ENCODE results near the gene SSU72.

Gene SSU72

DNA sequence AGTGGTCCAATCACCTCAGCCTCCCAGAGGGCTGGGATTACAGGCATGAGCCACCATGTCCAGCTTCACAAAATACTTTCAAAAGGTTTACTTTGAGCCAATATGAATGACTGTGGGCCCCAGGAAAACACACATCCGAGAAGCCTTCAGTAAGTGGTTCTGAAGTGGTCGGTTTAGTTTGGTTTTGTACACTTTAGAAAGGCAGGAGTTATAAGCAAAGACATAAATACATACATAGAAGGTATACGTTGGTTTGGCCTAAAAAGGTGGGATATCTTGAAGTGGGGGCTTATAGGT, 37.4 kb upstream of the SSU72 start:
- no peaks in the 10 kb centered on the region for H3K9me3 ChIP-seq (ENCODE audit: control insufficient read depth in 5 of 5, low read length in 5 of 5)
- no peaks in the 10 kb centered on the region for H3K36me3 ChIP-seq (ENCODE audit: control insufficient read depth in 5 of 5, insufficient read depth in 5 of 5, low read length in 5 of 5)
- H3K4me3 ChIP-seq (ENCODE audit: low read depth in 1 of 5, low read length in 5 of 5): no peak overlapping the region
- H3K27me3 ChIP-seq (ENCODE audit: control insufficient read depth in 5 of 5, insufficient read depth in 4 of 5, low read length in 5 of 5): no peaks in the 10 kb centered on the region
- no peak overlapping the region for H3K9ac ChIP-seq (ENCODE audit: low read length in 5 of 5)
- no peak overlapping the region for H3K27ac ChIP-seq (ENCODE audit: low read depth, low read length)
- H3K4me1 ChIP-seq (ENCODE audit: control insufficient read depth in 5 of 5, insufficient read depth in 5 of 5, low read length in 5 of 5): peaks cover 14 to 36% (median 29%) of the 10 kb centered on the region in 5 donors

DNA sequence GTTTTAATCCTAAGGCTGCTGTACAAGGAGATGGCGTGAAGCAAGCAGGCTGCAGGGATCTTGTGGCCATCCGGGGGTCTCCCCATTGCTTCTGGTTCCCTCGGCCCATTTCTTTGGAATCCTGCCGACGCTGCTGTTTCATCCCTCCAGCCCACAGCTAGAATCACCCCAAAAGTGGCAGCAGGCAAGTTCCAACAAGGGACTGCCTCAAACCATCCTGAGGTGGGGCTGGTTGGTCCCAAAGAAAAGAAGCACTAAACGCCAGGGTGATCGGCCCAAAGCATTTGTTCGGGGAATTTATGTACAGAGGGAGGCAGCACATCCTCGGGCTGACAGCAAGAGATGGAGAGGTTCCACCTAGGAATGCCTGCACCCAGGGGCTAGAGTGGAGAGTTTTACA, 36.1 kb upstream of the SSU72 start:
- Histone ChIP-seq H3K4me3 (ENCODE audit: low read depth in 1 of 5, low read length in 5 of 5) (no peak overlapping the region), H3K4me1 (ENCODE audit: control insufficient read depth in 5 of 5, insufficient read depth in 5 of 5, low read length in 5 of 5) (peaks cover 10 to 32% (median 20%) of the 10 kb centered on the region in 5 donors), H3K27me3 (ENCODE audit: control insufficient read depth in 5 of 5, insufficient read depth in 4 of 5, low read length in 5 of 5) (no peaks in the 10 kb centered on the region), H3K36me3 (ENCODE audit: control insufficient read depth in 5 of 5, insufficient read depth in 5 of 5, low read length in 5 of 5) (no peaks in the 10 kb centered on the region), H3K27ac (ENCODE audit: low read depth, low read length) (no peak overlapping the region), H3K9ac (ENCODE audit: low read length in 5 of 5) (no peak overlapping the region), H3K9me3 (ENCODE audit: control insufficient read depth in 5 of 5, low read length in 5 of 5) (no peaks in the 10 kb centered on the region)

DNA sequence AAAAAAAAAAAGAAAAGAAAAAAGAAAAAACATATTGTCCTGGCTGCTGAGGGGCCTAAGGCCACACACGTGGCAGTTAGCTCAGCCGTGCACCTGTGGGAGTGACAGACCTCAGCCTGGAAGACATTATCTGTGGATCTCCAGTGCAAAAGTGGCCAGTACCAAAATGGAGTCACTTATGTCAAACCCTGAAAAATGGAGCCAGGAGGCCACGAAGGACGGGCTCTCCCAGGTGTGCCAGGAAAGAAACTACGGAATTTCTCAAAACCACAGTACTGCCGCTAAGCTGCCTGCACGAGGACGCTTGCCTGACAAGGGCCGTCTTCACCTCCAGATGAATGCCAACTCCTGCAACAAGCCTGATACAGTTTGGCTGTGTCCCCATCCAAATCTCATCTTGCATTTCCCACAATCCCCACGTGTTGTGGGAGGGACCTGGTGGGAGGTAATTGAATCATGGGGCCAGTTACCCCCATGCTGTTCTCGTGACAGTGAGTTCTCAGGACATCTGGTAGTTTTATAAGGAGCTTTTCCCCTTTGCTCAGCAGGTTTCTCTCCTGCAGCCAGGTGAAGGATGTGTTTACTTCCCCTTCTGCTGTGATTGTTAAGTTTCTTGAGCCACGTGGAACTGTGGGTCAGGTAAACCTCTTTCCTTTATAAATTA, 35.3 kb upstream of the SSU72 start:
- Histone ChIP-seq H3K27me3 (ENCODE audit: control insufficient read depth in 5 of 5, insufficient read depth in 4 of 5, low read length in 5 of 5) (peaks cover 0 to 2% (median 1%) of the 10 kb centered on the region in 5 donors), H3K4me1 (ENCODE audit: control insufficient read depth in 5 of 5, insufficient read depth in 5 of 5, low read length in 5 of 5) (peaks cover 10 to 30% (median 20%) of the 10 kb centered on the region in 5 donors), H3K36me3 (ENCODE audit: control insufficient read depth in 5 of 5, insufficient read depth in 5 of 5, low read length in 5 of 5) (no peaks in the 10 kb centered on the region), H3K4me3 (ENCODE audit: low read depth in 1 of 5, low read length in 5 of 5) (no peak overlapping the region), H3K9me3 (ENCODE audit: control insufficient read depth in 5 of 5, low read length in 5 of 5) (no peaks in the 10 kb centered on the region), H3K27ac (ENCODE audit: low read depth, low read length) (no peak overlapping the region), H3K9ac (ENCODE audit: low read length in 5 of 5) (no peak overlapping the region)

DNA sequence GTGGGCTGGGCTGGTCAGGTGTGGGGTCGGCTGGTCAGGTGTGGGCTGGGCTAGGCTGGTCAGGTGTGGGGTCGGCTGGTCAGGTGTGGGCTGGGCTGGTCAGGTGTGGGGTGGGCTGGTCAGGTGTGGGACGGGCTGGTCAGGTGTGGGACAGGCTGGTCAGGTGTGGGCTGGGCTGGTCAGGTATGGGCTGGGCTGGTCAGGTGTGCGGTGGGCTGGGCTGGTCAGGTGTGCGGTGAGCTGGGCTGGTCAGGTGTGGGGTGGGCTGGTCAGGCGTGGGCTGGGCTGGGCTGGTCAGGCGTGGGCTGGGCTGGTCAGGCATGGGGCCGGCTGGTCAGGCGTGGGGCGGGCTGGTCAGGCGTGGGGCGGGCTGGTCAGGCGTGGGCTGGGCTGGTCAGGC, 31.6 kb upstream of the SSU72 start:
- Histone ChIP-seq H3K4me1 (ENCODE audit: control insufficient read depth in 5 of 5, insufficient read depth in 5 of 5, low read length in 5 of 5) (peaks cover 2 to 11% (median 3%) of the 10 kb centered on the region in 5 donors), H3K9ac (ENCODE audit: low read length in 5 of 5) (no peak overlapping the region), H3K36me3 (ENCODE audit: control insufficient read depth in 5 of 5, insufficient read depth in 5 of 5, low read length in 5 of 5) (no peaks in the 10 kb centered on the region), H3K27me3 (ENCODE audit: control insufficient read depth in 5 of 5, insufficient read depth in 4 of 5, low read length in 5 of 5) (peaks cover 8 to 27% (median 15%) of the 10 kb centered on the region in 5 donors), H3K9me3 (ENCODE audit: control insufficient read depth in 5 of 5, low read length in 5 of 5) (no peaks in the 10 kb centered on the region), H3K4me3 (ENCODE audit: low read depth in 1 of 5, low read length in 5 of 5) (no peak overlapping the region), H3K27ac (ENCODE audit: low read depth, low read length) (no peak overlapping the region)

DNA sequence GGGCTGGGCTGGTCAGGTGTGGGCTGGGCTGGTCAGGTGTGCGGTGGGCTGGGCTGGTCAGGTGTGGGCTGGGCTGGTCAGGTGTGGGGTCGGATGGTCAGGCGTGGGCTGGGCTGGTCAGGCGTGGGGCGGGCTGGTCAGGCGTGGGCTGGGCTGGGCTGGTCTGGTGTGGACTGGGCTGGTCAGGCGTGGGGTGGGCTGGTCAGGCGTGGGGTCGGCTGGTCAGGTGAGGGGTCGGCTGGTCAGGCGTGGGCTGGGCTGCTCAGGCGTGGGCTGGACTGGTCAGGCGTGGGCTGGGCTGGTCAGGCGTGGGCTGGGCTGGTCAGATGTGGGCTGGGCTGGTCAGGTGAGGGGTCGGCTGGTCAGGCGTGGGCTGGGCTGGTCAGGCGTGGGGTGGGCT, 31.1 kb upstream of the SSU72 start:
- Histone ChIP-seq H3K9ac (ENCODE audit: low read length in 5 of 5) (no peak overlapping the region), H3K27ac (ENCODE audit: low read depth, low read length) (no peak overlapping the region), H3K4me1 (ENCODE audit: control insufficient read depth in 5 of 5, insufficient read depth in 5 of 5, low read length in 5 of 5) (peaks cover 0 to 9% (median 0%) of the 10 kb centered on the region in 5 donors), H3K36me3 (ENCODE audit: control insufficient read depth in 5 of 5, insufficient read depth in 5 of 5, low read length in 5 of 5) (no peaks in the 10 kb centered on the region), H3K27me3 (ENCODE audit: control insufficient read depth in 5 of 5, insufficient read depth in 4 of 5, low read length in 5 of 5) (peaks cover 11 to 32% (median 20%) of the 10 kb centered on the region in 5 donors), H3K4me3 (ENCODE audit: low read depth in 1 of 5, low read length in 5 of 5) (no peak overlapping the region), H3K9me3 (ENCODE audit: control insufficient read depth in 5 of 5, low read length in 5 of 5) (no peaks in the 10 kb centered on the region)

DNA sequence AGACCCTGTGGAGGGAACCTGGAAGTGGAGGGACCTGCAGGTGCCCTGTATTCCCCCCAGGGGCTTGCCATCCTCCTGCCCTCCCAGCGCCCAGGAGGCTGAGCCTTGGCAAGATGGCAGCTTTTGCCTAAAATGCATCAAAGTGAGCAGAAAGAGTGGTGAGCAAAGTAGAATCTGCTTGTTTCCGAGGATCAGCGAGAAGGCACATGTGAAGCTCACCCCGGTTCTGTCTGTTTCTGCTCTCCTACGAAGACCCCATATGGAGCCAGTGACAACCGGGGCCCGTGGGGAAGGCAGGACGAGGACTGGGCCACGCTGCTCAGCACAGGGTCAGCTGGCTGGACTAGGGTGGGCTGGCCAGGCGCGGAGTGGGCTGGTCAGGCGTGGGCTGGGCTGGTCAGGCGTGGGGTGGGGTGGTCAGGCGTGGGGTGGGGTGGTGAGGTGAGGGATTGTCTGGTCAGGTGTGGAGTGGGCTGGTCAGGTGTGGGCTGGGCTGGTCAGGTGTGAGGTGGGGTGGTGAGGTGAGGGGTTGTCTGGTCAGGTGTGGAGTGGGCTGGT, 30.4 kb upstream of the SSU72 start:
- H3K27ac ChIP-seq (ENCODE audit: low read depth, low read length): no peak overlapping the region
- peaks cover 0 to 14% (median 6%) of the 10 kb centered on the region in 5 donors for H3K4me1 ChIP-seq (ENCODE audit: control insufficient read depth in 5 of 5, insufficient read depth in 5 of 5, low read length in 5 of 5)
- H3K9me3 ChIP-seq (ENCODE audit: control insufficient read depth in 5 of 5, low read length in 5 of 5): no peaks in the 10 kb centered on the region
- H3K36me3 ChIP-seq (ENCODE audit: control insufficient read depth in 5 of 5, insufficient read depth in 5 of 5, low read length in 5 of 5): no peaks in the 10 kb centered on the region
- no peak overlapping the region for H3K4me3 ChIP-seq (ENCODE audit: low read depth in 1 of 5, low read length in 5 of 5)
- no peak overlapping the region for H3K9ac ChIP-seq (ENCODE audit: low read length in 5 of 5)
- peaks cover 14 to 37% (median 25%) of the 10 kb centered on the region in 5 donors for H3K27me3 ChIP-seq (ENCODE audit: control insufficient read depth in 5 of 5, insufficient read depth in 4 of 5, low read length in 5 of 5)

DNA sequence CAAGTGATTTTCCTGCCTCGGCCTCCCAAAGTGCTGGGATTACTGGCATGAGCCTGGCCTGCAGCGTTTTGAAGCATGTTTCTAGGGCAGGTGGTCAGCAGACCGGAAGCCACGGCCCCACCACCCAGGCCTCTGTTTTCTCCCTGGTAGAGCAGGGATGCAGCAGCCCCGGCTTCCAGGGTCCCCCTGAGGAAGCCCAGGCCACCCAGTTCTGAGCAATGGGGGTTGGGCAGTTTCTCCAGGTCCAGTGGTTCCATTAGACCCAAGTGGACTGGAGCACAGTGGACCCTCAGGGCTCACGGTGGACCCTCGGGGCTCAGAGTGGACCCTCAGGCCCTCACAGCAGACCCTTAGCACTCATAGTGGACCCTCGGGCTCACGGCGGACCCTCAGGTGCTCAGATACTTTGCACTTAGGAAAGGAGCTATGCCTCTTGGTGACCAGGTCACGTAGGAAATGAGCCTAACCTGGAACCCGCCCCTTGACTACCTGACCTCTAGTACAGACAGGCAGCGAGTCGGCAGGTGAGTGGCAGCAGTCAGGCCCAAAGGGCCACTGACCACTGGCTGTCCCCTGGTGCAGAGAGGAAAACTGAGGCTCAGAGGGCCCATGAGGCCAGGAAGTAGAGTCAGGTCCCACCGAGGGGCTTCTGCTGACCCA, 29.8 kb upstream of the SSU72 start:
- Histone ChIP-seq H3K9me3 (ENCODE audit: control insufficient read depth in 5 of 5, low read length in 5 of 5) (no peaks in the 10 kb centered on the region), H3K9ac (ENCODE audit: low read length in 5 of 5) (no peak overlapping the region), H3K4me1 (ENCODE audit: control insufficient read depth in 5 of 5, insufficient read depth in 5 of 5, low read length in 5 of 5) (peaks cover 0 to 14% (median 6%) of the 10 kb centered on the region in 5 donors), H3K36me3 (ENCODE audit: control insufficient read depth in 5 of 5, insufficient read depth in 5 of 5, low read length in 5 of 5) (no peaks in the 10 kb centered on the region), H3K27me3 (ENCODE audit: control insufficient read depth in 5 of 5, insufficient read depth in 4 of 5, low read length in 5 of 5) (peaks cover 14 to 37% (median 25%) of the 10 kb centered on the region in 5 donors), H3K4me3 (ENCODE audit: low read depth in 1 of 5, low read length in 5 of 5) (no peak overlapping the region), H3K27ac (ENCODE audit: low read depth, low read length) (no peak overlapping the region)

DNA sequence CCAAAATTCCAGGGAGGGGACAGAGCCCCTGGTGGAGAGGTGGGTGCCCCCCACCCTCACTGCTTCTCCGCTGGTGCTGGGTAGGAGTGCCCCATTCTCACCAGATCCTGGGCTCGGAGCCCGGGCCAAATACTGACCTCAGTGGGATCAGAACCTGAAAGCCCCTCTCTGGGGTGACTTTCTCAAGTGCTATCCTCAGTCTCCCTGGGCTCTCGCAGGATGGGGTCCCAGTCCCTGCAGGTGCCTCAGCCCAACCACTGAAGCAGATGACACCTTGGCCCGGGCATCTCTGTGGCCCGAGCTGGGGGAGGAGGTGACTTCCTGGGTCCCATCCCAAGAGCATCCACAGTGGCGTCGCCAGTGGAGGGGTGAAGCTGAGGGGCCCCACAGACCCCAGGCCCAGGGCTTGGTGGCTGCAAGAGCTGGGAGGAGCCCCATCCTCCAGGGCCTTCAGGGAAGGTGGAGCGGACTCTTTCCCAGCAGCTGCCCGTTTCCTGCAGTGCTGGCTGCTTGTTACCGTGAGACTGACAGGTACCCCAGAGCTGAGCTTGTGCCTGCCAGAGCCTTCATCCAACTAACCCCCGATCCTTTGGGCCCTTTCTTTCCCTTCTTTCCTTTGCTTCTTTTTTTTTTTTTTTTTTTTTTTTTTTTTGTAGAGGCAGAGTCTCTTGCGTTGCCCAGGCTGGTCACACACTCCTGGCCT, 29.2 kb upstream of the SSU72 start:
- H3K9me3 ChIP-seq (ENCODE audit: control insufficient read depth in 5 of 5, low read length in 5 of 5): no peaks in the 10 kb centered on the region
- H3K27me3 ChIP-seq (ENCODE audit: control insufficient read depth in 5 of 5, insufficient read depth in 4 of 5, low read length in 5 of 5): peaks cover 20 to 43% (median 31%) of the 10 kb centered on the region in 5 donors

DNA sequence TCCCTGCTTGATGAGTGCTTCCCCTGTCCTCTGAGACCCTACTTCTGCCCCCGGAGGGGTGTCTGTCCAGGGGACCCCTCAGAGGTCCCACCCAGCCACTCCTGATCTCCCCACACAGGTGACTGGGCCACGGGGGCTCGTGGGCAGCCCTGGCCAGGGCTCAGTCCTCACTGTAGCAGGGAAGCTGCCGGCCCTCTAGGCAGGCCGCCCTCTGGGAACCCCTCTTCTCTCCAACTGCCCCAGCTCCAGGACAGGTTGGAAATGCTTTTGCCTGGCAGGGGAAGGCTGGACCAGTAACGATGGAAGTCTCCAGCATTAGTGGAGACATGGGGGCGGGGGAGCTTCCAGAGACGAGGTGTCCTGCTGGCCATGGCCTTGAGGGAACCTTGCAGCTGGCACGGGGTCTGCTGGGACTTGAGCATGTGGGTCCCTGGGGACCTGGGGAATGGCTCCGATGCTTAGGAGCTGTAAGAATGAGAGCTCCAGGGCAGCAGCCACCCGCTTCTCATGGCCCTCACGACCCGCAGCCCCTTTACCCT, 28.4 kb upstream of the SSU72 start:
- Histone ChIP-seq H3K9ac (ENCODE audit: low read length in 5 of 5) (no peak overlapping the region), H3K36me3 (ENCODE audit: control insufficient read depth in 5 of 5, insufficient read depth in 5 of 5, low read length in 5 of 5) (no peaks in the 10 kb centered on the region)

More for the DNA sequence above, 29.2 kb upstream of the SSU72 start:
- Histone ChIP-seq H3K27ac (ENCODE audit: low read depth, low read length) (no peak overlapping the region), H3K4me1 (ENCODE audit: control insufficient read depth in 5 of 5, insufficient read depth in 5 of 5, low read length in 5 of 5) (peaks cover 0 to 21% (median 10%) of the 10 kb centered on the region in 5 donors), H3K4me3 (ENCODE audit: low read depth in 1 of 5, low read length in 5 of 5) (no peak overlapping the region), H3K36me3 (ENCODE audit: control insufficient read depth in 5 of 5, insufficient read depth in 5 of 5, low read length in 5 of 5) (no peaks in the 10 kb centered on the region), H3K9ac (ENCODE audit: low read length in 5 of 5) (no peak overlapping the region)

More for the DNA sequence above, 28.4 kb upstream of the SSU72 start:
- H3K4me3 ChIP-seq (ENCODE audit: low read depth in 1 of 5, low read length in 5 of 5): no peak overlapping the region
- peaks cover 0 to 22% (median 10%) of the 10 kb centered on the region in 5 donors for H3K4me1 ChIP-seq (ENCODE audit: control insufficient read depth in 5 of 5, insufficient read depth in 5 of 5, low read length in 5 of 5)
- H3K9me3 ChIP-seq (ENCODE audit: control insufficient read depth in 5 of 5, low read length in 5 of 5): no peaks in the 10 kb centered on the region
- H3K27ac ChIP-seq (ENCODE audit: low read depth, low read length): no peak overlapping the region
- peaks cover 26 to 50% (median 37%) of the 10 kb centered on the region in 5 donors for H3K27me3 ChIP-seq (ENCODE audit: control insufficient read depth in 5 of 5, insufficient read depth in 4 of 5, low read length in 5 of 5)
